SKM-1 (cell line): ENCODE results near the gene ELF5.

Source experiments
- DNase-seq: peaks from one replicate; lab custom pipeline; 2025; ENCODE audit not compliant: unreplicated experiment; lab: John Stamatoyannopoulos, UW

The ELF5 gene

GRCh38 chr11:34523053-34523452 is 9.5 kb upstream of the ELF5 start:
- no peak for DNase-seq

GRCh38 chr11:34522188-34522587 is 8.6 kb upstream of the ELF5 start:
- DNase-seq = no peak

- DNase-seq = no peak
Measured at GRCh38 chr11:34521265-34521664, 7.7 kb upstream of the ELF5 start.

GRCh38 chr11:34519595-34520235 is 6.1 kb upstream of the ELF5 start:
- no peak for DNase-seq

GRCh38 chr11:34516247-34517040 is 2.9 kb upstream of the ELF5 start:
- no peak for DNase-seq

GRCh38 chr11:34514597-34514996 is 1.0 kb upstream of the ELF5 start:
- no peak for DNase-seq

- DNase-seq = peak; percentile 42
Measured at GRCh38 chr11:34512840-34513681, 533 bp downstream of the ELF5 start.

GRCh38 chr11:34510673-34511072 is 2.9 kb downstream of the ELF5 start:
- no peak for DNase-seq

- no peak for DNase-seq
Measured at GRCh38 chr11:34510218-34510617, 3.4 kb downstream of the ELF5 start.

GRCh38 chr11:34509336-34509876 is 4.2 kb downstream of the ELF5 start:
- peak; percentile 51 for DNase-seq

- DNase-seq = peak; percentile 53
Measured at GRCh38 chr11:34508524-34508923, 5.1 kb downstream of the ELF5 start.

GRCh38 chr11:34507610-34508009 is 6.0 kb downstream of the ELF5 start:
- no peak for DNase-seq

- no peak for DNase-seq
Measured at GRCh38 chr11:34507156-34507555, 6.4 kb downstream of the ELF5 start.

GRCh38 chr11:34505874-34506273 is 7.7 kb downstream of the ELF5 start:
- no peak for DNase-seq

- DNase-seq = no peak
Measured at GRCh38 chr11:34502949-34503348, 10.6 kb downstream of the ELF5 start.

- DNase-seq = no peak
Measured at GRCh38 chr11:34501949-34502348, 11.6 kb downstream of the ELF5 start.

GRCh38 chr11:34501500-34501899 is 12.1 kb downstream of the ELF5 start:
- peak; percentile 86 for DNase-seq

- DNase-seq = no peak
Measured at GRCh38 chr11:34499719-34500500, 13.7 kb downstream of the ELF5 start.

- DNase-seq = no peak
Measured at GRCh38 chr11:34495724-34496377, 17.7 kb downstream of the ELF5 start.

- DNase-seq = no peak
Measured at GRCh38 chr11:34495239-34495723, 18.3 kb downstream of the ELF5 start.
